ENCODE measurements around the gene ZNF865. TPM values are rescaled to one million over a fixed set of nuclear protein-coding genes. Genes with fewer than 3 reads are reported as not detected.

The ZNF865 gene
- total and polyA plus RNA-seq, 2 of the 8 experiments (the other 6 are each of a cell fraction or from before 2014, with no cell fraction given) = 3.5 to 13.6 TPM

DNA sequence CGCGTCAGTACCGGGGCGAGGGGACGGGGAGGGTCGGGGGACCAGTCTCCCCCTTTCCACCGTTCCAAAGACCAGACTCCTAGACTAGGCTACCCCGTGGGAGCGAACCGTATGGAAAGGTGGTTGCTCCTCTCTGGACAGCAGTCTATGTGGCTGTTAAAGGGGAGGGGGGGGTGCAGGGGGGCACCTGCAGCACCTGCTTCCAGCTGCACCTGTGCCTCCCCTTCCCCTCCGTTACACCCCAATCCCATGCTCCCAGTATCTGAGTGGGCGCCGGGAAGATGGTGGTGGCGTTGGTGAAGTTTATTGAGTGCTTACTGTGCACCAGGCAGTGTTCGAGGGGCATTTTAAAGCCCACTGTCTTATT is 4.8 kb upstream of the ZNF865 start:
- Histone ChIP-seq H4K5ac (ENCODE audit: insufficient read length, low read depth, low read length) (peak overlapping the region; percentile 62), H3K9me3 (ENCODE audit: insufficient read depth in 2 of 2, low read depth in 1 of 2, low read length in 1 of 2) (no peaks in the 10 kb centered on the region), H3K23me2 (ENCODE audit: low read depth, low read length) (peaks cover 14% of the 10 kb centered on the region), H3K27me3 (replicated peaks in 1 of 4; ENCODE audit: control insufficient read depth in 3 of 4, extremely low read depth in 1 of 4, insufficient read depth in 3 of 4, low read length in 3 of 4) (no peaks in the 10 kb centered on the region), H3K56ac (replicated peaks; ENCODE audit: insufficient read length, low read depth, low read length) (no peak overlapping the region), H2AFZ (ENCODE audit: low read length) (no peak overlapping the region), H3K9ac (replicated peaks in 1 of 4; ENCODE audit: extremely low read depth in 1 of 4, low read depth in 3 of 4, low read length in 3 of 4) (peak overlapping the region in 3 of 4 experiments; percentile 29 to 77 (median 40); a peak in 4 of 7 replicates), H4K20me1 (replicated peaks in 1 of 2; ENCODE audit: control insufficient read depth in 1 of 2, insufficient read depth in 2 of 2, low read length in 2 of 2) (peaks cover 0 to 4% of the 10 kb centered on the region in 2 experiments), H3K4me2 (ENCODE audit: insufficient read depth in 1 of 2, low read depth in 2 of 2, low read length in 2 of 2) (peak overlapping the region; percentile 90 to 95), H2BK120ac (replicated peaks; ENCODE audit: low read depth, low read length) (peak overlapping the region; percentile 26), H3K4ac (replicated peaks; ENCODE audit: insufficient read length, low read depth, low read length) (peak overlapping the region; percentile 93), H3K4me1 (replicated peaks in 1 of 4; ENCODE audit: control insufficient read depth in 3 of 4, insufficient read depth in 4 of 4, low read length in 3 of 4) (peaks cover 0 to 14% (median 8%) of the 10 kb centered on the region in 4 experiments; a peak in 5 of 7 replicates), H2BK5ac (ENCODE audit: low read depth, low read length) (peak overlapping the region; percentile 68; the same call in 1 of the 2 replicates), H3K79me1 (ENCODE audit: low read depth, low read length) (peaks cover 3% of the 10 kb centered on the region), H3K4me3 (ENCODE audit: extremely low read depth in 1 of 4, insufficient read depth in 2 of 4, low read depth in 3 of 4, low read length in 4 of 4) (peak overlapping the region; percentile 50 to 83 (median 68)), H4K8ac (ENCODE audit: extremely low read depth, insufficient read depth, low read length) (peak overlapping the region; percentile 82; the same call in 1 of the 2 replicates), H3K79me2 (ENCODE audit: control insufficient read depth in 1 of 2, insufficient read depth in 2 of 2, low read length in 2 of 2) (peaks cover 0 to 3% of the 10 kb centered on the region in 2 experiments; a peak in 2 of 4 replicates), H4K91ac (replicated peaks; ENCODE audit: insufficient read length, low read length) (peak overlapping the region; percentile 94), H2BK15ac (ENCODE audit: low read length) (0 out of 2 replicates have a peak overlapping the region, but pooled peaks have one; percentile 31), H2BK20ac (ENCODE audit: low read length) (no peak overlapping the region; the same call in 1 of the 2 replicates), H3K18ac (ENCODE audit: extremely low read depth, low read length) (peak overlapping the region; percentile 44), H3K23ac (ENCODE audit: insufficient read length) (no peak overlapping the region), H3K14ac (ENCODE audit: insufficient read length) (no peak overlapping the region), H3K27ac (ENCODE audit: low read depth, low read length) (peak overlapping the region; percentile 37; the same call in 1 of the 2 replicates), H2AK5ac (ENCODE audit: low read depth, low read length) (no peak overlapping the region; the same call in 1 of the 2 replicates), H2BK12ac (ENCODE audit: low read depth, low read length) (peak overlapping the region; percentile 53; the same call in 1 of the 2 replicates), H3K36me3 (ENCODE audit: control insufficient read depth in 2 of 4, insufficient read depth in 4 of 4, low read length in 3 of 4) (peaks cover 0 to 6% (median 4%) of the 10 kb centered on the region in 4 experiments; a peak in 3 of 8 replicates)
- DNase-seq (ENCODE audit: low read depth in 1 of 2, low spot score in 2 of 2) = no peak
- no peak for TF ChIP-seq FOSL1 (IDR thresholded peaks at IDR 0.05; ENCODE audit: insufficient read depth, low read depth, low read length)
- no peak for TF ChIP-seq POLR2A (IDR thresholded peaks at IDR 0.05; ENCODE audit: control extremely low read depth in 1 of 2, low read depth in 2 of 2, low read length in 2 of 2)
- TF ChIP-seq GTF2F1 (IDR thresholded peaks at IDR 0.05; ENCODE audit: borderline replicate concordance, low read depth, low read length) = no peak
- 0 out of 2 replicates have a peak, but pooled peaks have one; percentile 10 for TF ChIP-seq PHF8 (conservative IDR thresholded peaks at IDR 0.05; ENCODE audit: low read depth, low read length)
- TF ChIP-seq SIN3A (conservative IDR thresholded peaks at IDR 0.05 in 1 of 2, IDR thresholded peaks at IDR 0.05 in 1 of 2; ENCODE audit: low read depth in 1 of 2, low read length in 2 of 2) = no peak
- peak; percentile 11 for TF ChIP-seq KDM4A (IDR thresholded peaks at IDR 0.05; ENCODE audit: low read depth, low read length, severe bottlenecking)
- 0 out of 2 replicates have a peak, but pooled peaks have one; percentile 7 for TF ChIP-seq SP4 (IDR thresholded peaks at IDR 0.05; ENCODE audit: low read length)
- TF ChIP-seq BCL11A (IDR thresholded peaks at IDR 0.05; ENCODE audit: low read depth in 2 of 2, low read length in 2 of 2) = no peak
- no peak for TF ChIP-seq SRF (IDR thresholded peaks at IDR 0.05; ENCODE audit: low read depth, low read length)
- no peak for TF ChIP-seq SIX5 (IDR thresholded peaks at IDR 0.05; ENCODE audit: low read depth, low read length)
- no peak for TF ChIP-seq TEAD4 (IDR thresholded peaks at IDR 0.05; ENCODE audit: low read depth, low read length)
- TF ChIP-seq TAF1 (IDR thresholded peaks at IDR 0.05; ENCODE audit: low read depth, low read length) = no peak
- TF ChIP-seq SP1 (IDR thresholded peaks at IDR 0.05; ENCODE audit: low read depth, low read length) = no peak
- ChIA-PET POLR2A (ENCODE audit: partially characterized antibody) (interaction anchor here (0.8 to 2.5 kb wide), 9 partner anchors 12 to 278 kb away, joined by 3 to 6 read pairs (median 4); no protein-coding TSS in a partner anchor), CTCF (ENCODE audit: partially characterized antibody) (interaction anchor here (0.6 to 1.1 kb wide), 3 partner anchors 17 to 54 kb away, joined by 3 read pairs; no protein-coding TSS in a partner anchor)
- 20% methylated on average over 8 of the region's 15 CpGs; no CpG with 5 or more reads in 1 of the 2 experiments for WGBS, 2 experiments (ENCODE audit: extremely low coverage in 1 of 2, insufficient coverage in 1 of 2, insufficient read length in 1 of 2, insufficient replicate concordance in 2 of 2, low coverage in 1 of 2, low lambda C conversion rate in 2 of 2, missing lambda C conversion rate in 1 of 2)
- FAIRE-seq = no peak

All from H1 (cell line).